ENCODE results near the gene TMEM26. TPM values are rescaled to one million over a fixed set of nuclear protein-coding genes. Genes with fewer than 3 reads are reported as not detected.

Gene TMEM26
- total and polyA plus RNA-seq, 9 of the 15 experiments (the other 6 are each of a cell fraction or from before 2014, with no cell fraction given): not detected

- in situ Hi-C loops (cut with MboI): no loop called here
- no peak overlapping the region for H3K9ac ChIP-seq (ENCODE audit: insufficient read depth in 1 of 2, low read depth in 2 of 2, low read length in 2 of 2)
- no peak overlapping the region for H2AFZ ChIP-seq (ENCODE audit: low read depth, low read length)
- no peaks in the 10 kb centered on the region for H3K79me2 ChIP-seq (ENCODE audit: control insufficient read depth, insufficient read depth, low read length)
- H4K20me1 ChIP-seq (replicated peaks; ENCODE audit: control insufficient read depth, insufficient read depth, low read length): no peaks in the 10 kb centered on the region
- no peaks in the 10 kb centered on the region for H3K36me3 ChIP-seq (ENCODE audit: control insufficient read depth, insufficient read depth, low read length)
- no peaks in the 10 kb centered on the region for H3K9me3 ChIP-seq (replicated peaks; ENCODE audit: control insufficient read depth, insufficient read depth, low read depth, low read length)
- no peak overlapping the region for H3K4me2 ChIP-seq (ENCODE audit: insufficient read depth, low read length)
- WGBS (ENCODE audit: insufficient coverage, low coverage, missing lambda C conversion rate): 5% methylated on average over 4 of the region's 4 CpGs
- no peak for TF ChIP-seq ZNF785 (CRISPR knock-in tag; IDR thresholded peaks at IDR 0.05)
- no peak for TF ChIP-seq HEY1 (CRISPR knock-in tag; IDR thresholded peaks at IDR 0.05; ENCODE audit: borderline replicate concordance)
- no peak for TF ChIP-seq POLR2H (tag; IDR thresholded peaks at IDR 0.05; ENCODE audit: low read depth)
- TF ChIP-seq BRD9 (IDR thresholded peaks at IDR 0.05; ENCODE audit: low read depth, partially characterized antibody): no peak
- TF ChIP-seq MIER1 (IDR thresholded peaks at IDR 0.05; ENCODE audit: low read depth): no peak
- TF ChIP-seq TRIM24 (IDR thresholded peaks at IDR 0.05): no peak
- TF ChIP-seq RBFOX2 (IDR thresholded peaks at IDR 0.05; ENCODE audit: low read depth, low read length): no peak
- no peak for TF ChIP-seq ZNF584 (CRISPR knock-in tag; IDR thresholded peaks at IDR 0.05; ENCODE audit: low read depth)
- TF ChIP-seq FOXO4 (CRISPR knock-in tag; IDR thresholded peaks at IDR 0.05): no peak
- no peak for TF ChIP-seq ZNF175 (CRISPR knock-in tag; IDR thresholded peaks at IDR 0.05; ENCODE audit: low read depth)
- TF ChIP-seq PTTG1 (tag; IDR thresholded peaks at IDR 0.05; ENCODE audit: low read depth): no peak
- TF ChIP-seq NFYB (IDR thresholded peaks at IDR 0.05; ENCODE audit: extremely low read depth, insufficient read length): no peak
- TF ChIP-seq ZC3H4 (CRISPR knock-in tag; IDR thresholded peaks at IDR 0.05; ENCODE audit: borderline replicate concordance): no peak
- TF ChIP-seq ARID3B (CRISPR knock-in tag; IDR thresholded peaks at IDR 0.05; ENCODE audit: borderline replicate concordance): no peak
- TF ChIP-seq ZNF740 (CRISPR knock-in tag; IDR thresholded peaks at IDR 0.05): no peak
- no peak for TF ChIP-seq ZNF740 (tag; IDR thresholded peaks at IDR 0.05)
- H3K27me3 ChIP-seq (ENCODE audit: control insufficient read depth in 2 of 2, insufficient read depth in 2 of 2, low read length in 2 of 2): peaks cover 2 to 20% of the 10 kb centered on the region in 2 experiments; a peak in 3 of 5 replicates
- H3K4me1 ChIP-seq (replicated peaks in 1 of 2; ENCODE audit: control insufficient read depth in 2 of 2, insufficient read depth in 2 of 2, low read length in 2 of 2): peaks cover 0 to 10% of the 10 kb centered on the region in 2 experiments; a peak in 1 of 5 replicates
- intact Hi-C loops (cut with micrococcal nuclease): no loop called here
- ATAC-seq (no peak), DNase-seq (ENCODE audit: extremely low read depth in 1 of 4, low spot score in 3 of 4) (no peak), FAIRE-seq (no peak)
- POLR2A ChIA-PET: no interaction called here
- H3K27ac ChIP-seq (ENCODE audit: extremely low read depth, low read depth, low read length): no peak overlapping the region
- no TSS peak for BruUV-seq (replicated peaks)
- CTCF ChIA-PET (ENCODE audit: low intra/inter-chr PET ratio): no interaction called here
- H3K9me1 ChIP-seq (ENCODE audit: control insufficient read depth, insufficient read depth, low read length): no peaks in the 10 kb centered on the region
- H3K4me3 ChIP-seq: no peak overlapping the region
These were observed 1.4 kb upstream of the TMEM26 start for GRCh38 chr10:61454541-61454940.
